Measurements from ENCODE around the gene TMEM150C.
"Not testable (repeated sequence)": the region's sequence is repeated elsewhere in the genome, so short reads cannot be mapped to it uniquely, and the experiment has no call there.

Gene TMEM150C

DNA sequence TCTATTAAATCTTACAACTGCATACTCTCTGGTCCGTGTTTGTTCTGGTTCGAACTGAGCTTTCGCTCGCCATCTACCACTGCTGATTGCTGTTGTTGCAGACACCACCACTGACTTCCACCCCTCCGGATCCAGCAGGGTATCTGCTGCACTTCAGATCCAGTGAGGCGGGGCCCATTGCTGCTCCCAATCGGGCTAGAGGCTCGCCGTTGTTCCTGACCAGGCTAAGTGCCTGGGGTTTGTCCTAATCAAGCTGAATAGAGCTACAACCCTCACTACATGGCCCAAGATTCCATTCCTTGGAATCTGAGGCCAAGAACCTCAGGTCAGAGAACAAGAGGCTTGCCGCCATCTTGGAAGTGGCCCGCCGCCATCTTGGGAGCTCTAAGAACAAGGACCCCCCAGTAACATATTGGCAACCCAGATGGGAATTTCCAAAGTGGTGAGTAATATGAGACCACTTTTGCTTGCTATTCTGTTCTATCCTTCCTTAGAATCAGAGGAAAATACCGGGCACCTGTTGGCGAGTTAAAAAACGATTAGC lies 88.1 kb downstream of the TMEM150C start:
- DNase-seq = no peak

DNA sequence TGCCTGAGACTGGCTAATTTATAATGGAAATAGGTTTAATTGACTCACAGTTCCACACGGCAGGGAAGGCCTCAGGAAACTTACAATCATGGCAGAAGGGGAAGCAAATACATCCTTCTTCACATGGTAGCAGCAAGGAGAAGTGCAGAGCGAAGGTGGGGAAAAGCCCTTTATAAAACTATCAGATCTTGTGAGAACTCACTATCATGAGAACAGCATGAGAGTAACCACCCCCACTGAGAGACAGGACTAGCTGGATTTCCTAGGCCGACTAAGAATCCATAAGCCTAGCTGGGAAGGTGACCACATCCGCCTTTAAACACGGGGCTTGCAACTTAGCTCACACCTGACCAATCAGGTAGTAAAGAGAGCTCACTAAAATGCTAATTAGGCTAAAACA lies 88.7 kb downstream of the TMEM150C start:
- not testable (repeated sequence) for DNase-seq

DNA sequence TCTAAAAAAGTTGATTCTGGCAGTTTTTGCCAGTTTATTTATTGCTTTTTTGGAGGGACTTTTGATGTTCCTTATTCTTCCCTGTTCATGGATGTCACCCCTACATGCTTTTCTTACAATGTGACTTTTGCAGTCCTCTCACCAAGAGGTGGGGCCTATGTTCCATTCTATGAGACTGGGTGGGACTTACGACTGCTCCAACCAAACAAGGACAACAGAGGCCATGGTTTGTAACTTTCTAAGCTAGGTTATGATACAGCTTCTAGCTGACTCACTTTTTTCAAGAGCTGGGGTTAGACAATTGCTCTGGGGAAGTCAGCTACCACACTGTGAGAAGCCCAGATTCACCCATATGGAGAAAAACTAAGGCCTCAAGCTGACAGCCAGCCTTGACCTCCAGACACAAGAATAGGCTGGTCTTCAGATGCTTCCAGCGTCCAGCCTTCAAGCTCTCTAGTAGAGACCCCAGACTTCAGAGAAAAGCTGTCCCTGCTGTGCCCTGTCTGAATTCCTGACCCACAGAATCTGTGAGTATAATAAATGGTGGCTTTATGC lies 91.9 kb downstream of the TMEM150C start:
- peak; percentile 47 for DNase-seq

DNA sequence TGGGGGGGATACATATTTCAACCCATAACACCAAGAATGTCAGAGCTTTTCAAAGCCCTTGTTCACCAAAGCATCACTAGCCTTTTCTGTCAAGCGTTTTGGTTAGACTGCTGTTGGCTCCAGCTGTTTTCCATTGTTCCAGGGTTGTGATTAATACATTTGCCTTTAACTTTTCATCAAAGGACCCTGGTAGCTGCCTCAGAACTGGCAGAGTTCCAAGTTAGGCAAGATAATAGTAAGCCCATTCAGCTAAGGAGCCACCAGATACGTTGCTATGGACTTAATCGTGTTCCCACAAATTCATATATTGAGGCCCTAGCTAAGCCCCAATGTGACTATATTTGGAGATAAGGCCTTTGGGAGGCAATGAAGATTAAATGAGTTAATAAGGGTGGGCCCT lies 94.3 kb downstream of the TMEM150C start:
- peak; percentile 51 for DNase-seq

DNA sequence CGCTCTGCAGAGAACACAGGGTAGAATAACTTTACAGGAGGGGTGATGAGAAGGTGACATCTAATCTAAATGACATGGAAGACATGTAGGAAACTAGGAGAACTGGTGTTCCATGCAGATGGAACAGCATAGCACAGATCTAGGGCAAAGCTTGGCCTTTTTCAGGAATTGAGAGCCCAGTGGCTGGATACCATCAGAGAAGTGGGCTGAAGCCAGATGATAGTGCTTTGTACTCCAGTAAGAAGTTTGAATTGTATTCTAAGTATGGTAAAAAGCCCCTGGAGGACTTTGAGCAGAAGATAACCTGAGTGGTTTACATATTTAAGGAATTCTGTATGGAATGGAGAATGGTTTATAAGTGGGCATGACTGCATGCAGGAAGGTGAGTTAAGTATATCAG lies 98.6 kb downstream of the TMEM150C start:
- no peak for DNase-seq

DNA sequence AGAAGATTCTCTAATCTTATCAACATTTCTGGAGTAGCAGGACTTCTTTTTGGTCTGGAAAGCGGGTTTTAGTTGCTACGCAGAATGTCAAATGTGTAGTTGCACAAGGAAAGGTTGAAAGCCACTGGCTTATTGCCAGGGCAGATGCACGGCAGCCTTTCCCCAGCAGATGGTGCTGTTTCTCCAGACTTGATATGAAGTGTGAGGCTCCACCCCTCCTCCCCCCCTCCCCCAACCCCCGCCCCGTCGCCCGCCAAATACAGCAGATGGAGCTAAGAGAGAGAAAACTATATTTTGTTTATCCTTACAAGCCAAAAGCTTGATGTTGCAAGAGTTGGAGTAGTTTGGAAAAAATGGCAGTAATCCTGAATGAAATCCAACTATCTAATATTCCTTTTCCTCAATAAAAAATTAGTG lies 99.4 kb downstream of the TMEM150C start:
- DNase-seq = peak; percentile 83

DNA sequence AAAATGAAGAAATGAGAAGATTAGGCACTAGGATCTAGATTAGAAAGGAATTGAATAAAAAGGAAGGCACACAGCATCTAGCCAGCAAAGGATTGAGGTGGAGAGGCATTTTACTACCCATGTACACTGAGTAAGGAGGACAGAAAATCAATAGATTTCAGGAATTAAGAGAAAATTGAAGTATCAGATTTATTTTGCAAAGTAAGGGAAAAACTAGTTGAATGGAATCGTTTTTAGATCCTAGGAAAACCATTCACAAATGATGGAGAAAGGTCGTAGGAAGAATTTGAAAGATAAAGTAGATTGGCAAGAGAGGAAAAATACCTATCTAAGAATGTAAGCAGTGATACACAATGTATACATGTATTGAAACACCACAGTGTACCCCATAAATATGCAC lies 100.1 kb downstream of the TMEM150C start:
- DNase-seq = no peak

DNA sequence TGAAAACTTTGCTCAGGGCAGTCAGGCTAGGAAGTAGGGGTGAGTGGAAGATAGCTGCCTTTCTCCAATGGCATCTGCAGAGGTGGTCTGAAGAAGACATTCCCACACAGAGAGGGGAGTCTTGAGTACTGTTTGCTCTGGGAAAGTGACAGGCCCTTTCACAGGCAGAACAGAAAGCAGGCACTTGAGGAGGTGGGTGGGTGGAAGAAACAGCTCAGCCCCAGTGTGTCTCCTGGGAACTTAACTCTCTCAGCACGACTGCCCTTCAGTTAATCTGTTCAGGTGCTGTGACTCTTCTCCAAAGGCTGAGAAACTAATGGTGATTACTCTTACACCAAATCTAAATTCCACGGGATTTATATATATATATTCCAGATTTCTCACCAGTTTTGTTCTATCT lies 103.1 kb downstream of the TMEM150C start:
- DNase-seq = no peak

DNA sequence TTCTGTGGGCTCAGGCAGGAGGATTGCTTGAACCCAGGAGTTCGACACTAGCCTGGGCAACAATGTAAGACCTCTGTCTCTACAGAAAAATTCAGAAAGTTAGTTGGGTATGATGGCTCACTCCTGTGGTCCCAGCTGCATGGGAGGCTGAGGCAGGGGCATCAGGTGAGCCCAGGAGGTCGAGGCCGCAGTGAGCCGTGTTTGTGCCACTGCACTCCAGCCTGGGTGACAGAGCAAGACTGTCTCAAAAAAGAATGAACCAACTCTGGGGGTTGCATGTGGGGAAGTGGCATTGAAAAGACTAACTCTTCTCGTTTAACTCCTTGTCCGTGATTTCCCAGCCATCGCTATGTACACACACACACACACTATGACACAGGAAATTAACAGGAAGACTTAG lies 104.5 kb downstream of the TMEM150C start:
- no peak for DNase-seq

DNA sequence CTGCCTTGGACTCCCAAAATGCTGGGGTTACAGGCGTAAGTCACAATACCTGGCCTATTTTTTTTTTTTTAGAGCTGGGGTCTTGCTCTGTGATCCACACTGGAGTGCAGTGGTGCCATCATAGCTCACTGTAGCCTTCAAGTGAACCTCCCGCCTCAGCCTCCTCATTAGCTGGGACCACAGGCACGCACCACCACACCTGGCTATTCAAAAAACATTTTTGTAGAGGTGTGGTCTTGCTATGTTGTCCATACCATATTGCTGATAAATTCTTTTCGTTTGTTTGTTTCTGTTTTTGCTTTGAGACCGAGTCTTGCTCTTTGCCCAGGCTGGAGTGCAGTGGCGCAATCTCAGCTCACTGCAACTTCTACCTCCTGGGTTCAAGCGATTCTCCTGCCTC lies 109.8 kb downstream of the TMEM150C start:
- no peak for DNase-seq

DNA sequence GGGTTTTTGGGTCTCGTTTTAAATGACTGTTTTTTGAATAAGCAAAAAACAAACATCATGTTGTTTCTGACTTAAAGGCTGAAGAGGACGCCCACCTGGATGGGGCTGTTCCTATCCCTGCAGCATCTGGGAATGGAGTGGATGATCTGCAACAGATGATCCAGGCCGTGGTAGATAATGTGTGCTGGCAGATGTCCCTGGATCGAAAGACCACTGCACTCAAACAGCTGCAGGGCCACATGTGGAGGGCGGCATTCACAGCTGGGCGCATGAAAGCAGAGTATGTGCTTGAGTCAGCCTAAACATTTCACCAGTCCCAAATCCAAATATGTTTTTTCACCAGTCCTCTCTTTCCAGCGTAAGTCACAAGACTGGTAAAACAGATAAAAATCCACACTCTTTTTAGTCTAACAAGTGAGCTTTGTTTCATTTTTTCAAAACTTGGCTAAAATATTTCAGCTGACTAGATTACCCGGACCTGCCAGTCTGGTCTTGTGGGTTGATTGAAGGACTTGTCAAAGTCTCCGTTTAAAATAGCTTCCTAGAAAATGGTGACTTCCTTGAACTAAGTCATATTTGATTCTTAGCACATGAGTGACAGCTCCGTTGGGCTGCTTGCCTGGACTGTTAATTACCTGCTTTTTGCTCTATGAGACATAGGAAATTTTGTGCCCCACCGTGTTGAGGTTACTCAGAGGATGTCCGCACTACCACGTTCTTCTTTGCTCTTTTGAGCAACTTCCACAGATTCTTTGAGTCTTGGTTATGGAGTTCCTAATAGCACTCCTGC lies 110.6 kb downstream of the TMEM150C start:
- DNase-seq = peak; percentile 14

DNA sequence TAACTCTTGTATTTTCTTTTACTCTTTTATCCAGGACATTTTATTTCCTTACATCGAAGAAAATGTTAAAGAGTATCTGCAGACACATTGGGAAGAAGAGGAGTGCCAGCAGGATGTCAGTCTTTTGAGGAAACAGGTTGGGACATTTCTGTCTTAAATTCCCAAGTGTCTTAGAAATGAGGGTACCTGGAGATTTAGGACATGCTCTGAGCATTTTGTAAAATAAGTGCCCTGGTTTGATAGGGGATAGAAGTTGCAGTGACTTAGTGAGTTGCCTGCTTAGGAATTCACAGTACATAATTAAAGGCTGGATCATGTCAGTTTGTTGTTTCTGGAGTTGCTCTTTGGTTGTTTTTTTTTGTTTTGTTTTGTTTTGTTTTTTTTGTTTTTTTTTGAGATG lies 113.9 kb downstream of the TMEM150C start:
- DNase-seq = no peak

DNA sequence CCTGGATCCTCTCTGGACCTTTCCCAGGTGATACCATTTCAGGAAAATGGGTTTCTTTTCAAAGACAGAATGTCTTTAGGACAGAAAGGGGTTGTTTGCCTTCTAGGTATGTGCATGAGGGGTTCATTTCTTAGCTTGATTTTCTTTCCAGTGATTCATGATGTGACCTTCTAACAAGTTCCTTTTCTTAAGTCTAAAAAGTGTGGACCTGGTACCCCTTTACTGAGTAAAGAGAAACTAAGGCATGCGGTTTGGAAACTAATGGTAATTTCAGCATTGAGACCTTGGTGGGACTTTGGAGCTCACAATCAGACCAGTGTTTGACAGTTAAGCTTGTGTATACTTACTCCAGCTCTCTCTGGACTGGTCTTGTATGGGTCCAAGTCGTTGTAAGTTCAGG lies 122.7 kb downstream of the TMEM150C start:
- DNase-seq = no peak

DNA sequence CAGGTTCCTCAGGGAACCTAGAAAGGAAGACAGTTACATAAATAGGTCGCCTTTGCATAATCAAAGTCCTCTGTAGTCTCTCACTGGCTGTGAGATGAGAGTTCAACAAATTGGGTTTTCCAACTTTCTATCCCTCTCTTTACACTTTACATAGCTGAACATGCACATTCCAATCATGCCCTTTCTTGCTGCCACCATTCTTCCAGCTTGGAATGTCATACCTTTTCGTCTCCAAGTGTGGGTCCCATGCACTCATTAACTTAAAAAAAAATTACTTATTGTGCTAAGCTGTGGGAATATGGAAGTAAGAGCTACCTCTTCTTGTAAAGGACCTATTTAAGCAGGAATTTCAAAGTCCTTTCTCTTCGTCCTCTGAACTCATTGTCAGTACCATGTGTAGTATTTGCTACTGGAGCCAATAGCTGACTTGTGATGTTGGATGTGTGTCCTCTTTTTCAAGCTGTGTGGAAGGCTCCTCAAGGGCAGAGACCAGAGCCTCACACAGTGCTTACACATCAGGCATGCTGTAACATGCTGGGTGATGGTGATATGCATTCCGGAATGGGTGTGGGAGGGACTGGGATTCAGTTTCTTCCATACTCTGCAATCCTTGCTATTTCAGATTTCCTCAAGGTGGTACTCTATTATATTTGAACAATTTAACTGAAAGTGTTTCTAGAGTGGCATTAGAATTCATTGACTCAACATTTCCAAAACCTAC lies 124.3 kb downstream of the TMEM150C start:
- peak; percentile 38 for DNase-seq

DNA sequence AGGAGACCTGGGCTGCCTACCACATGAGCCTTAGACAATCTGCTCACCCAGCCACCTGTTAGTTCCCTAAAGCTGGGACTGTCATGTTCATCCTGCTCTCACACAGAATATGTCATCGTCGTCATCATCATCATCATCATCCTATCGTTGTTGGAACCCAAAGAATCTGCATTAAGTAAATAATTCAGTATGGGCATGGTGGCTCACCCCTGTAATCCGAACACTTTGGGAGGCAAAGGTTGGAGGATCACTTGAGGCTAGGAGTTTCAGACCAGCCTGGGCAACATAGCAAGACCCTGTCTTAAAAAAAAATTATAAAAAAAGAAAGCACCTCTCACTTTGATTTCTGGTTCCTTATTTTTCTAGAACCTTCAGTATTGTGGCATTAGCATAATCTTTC lies 125.0 kb downstream of the TMEM150C start:
- DNase-seq = no peak

DNA sequence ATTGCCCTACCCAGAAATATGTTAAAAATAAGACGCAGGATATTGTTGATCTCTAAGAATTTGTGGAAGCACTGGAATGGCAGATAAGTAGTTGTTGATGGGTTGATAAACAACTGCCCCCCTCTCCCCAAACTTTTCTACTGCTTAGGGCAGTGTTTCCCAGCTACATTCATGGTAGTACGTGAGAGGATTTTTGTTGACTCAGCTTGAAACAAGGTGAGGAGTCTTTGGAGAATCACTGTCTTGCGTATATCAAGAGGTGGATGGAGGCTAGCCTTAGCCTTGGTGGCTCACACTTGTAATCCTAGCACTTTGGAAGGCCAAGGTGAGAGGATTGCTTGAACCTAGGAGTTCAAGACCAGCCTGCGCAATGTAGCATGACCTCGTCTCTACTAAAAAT lies 125.7 kb downstream of the TMEM150C start:
- DNase-seq = no peak

DNA sequence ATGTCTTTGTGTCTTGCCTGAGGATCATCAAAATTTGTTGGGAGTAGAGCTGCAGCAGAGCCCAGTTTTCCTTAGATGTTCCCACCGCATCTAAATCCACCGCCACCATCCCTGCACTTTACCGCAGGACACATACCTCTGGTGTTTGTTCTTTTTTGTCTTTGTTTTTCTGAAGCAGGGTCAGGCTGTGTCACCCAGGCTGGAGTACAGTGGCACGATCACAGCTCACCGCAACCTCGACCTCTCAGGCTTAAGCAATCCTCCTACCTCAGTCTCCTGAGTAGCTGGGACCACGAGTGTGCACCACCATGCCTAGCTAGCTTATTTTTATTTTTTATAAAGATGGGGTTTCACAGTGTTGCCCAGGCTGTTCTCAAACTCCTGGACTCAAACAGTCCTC lies 126.8 kb downstream of the TMEM150C start:
- no peak for DNase-seq

DNA sequence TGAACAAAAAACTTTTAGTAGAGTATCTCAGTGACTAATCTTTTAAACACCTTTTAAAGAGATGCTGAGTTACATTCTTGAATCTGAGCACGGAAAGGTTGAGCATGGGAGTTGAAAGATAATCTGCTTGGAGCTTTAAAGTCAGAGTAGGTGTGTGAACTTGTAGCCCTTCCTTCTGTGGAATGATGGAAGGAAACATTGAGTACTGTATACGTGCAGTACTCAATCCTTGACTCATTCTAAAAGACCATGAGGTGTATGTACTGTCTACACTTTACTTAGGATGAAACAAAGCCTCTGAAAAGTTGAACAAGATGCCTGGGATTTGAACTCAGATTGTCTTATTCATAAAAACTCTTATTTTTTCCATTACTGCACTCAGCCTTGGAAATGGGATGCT lies 128.0 kb downstream of the TMEM150C start:
- DNase-seq = no peak

Measured in fibroblast of skin of abdomen (primary cell).